Stimulated activated naive CD8-positive, alpha-beta T cell treated with anti-CD3 and anti-CD28 coated beads, Interleukin-15, Interleukin-2, amounts not matched to agents 100 U/mL and 50 U/mL, for 24 hours (primary cell): Measurements from ENCODE around the gene PSD2.

Experiments
- ATAC-seq: fragments of 150-1000 bp; cut with Tn5 transposase; one replicate; pipeline ENCODE4 v1.10.0; 2021
- DNase-seq: peaks from one replicate; pipeline ENCODE4 v3.0.0; 2021

Gene PSD2

GRCh38 chr5:139881143-139881733, 85.6 kb downstream of the PSD2 start:
- no peak for ATAC-seq
- DNase-seq: no peak

GRCh38 chr5:139882316-139882715, 86.7 kb downstream of the PSD2 start:
- ATAC-seq (no peak), DNase-seq (no peak)

- DNase-seq (no peak), ATAC-seq (no peak)
Measured at GRCh38 chr5:139882961-139883539, 87.4 kb downstream of the PSD2 start.

GRCh38 chr5:139884144-139884543, 88.5 kb downstream of the PSD2 start:
- ATAC-seq: no peak
- DNase-seq: no peak

- DNase-seq (no peak), ATAC-seq (no peak)
Measured at GRCh38 chr5:139884734-139885133, 89.1 kb downstream of the PSD2 start.

- DNase-seq: no peak
- no peak for ATAC-seq
Measured at GRCh38 chr5:139885172-139885856, 89.7 kb downstream of the PSD2 start.

GRCh38 chr5:139885857-139886208, 90.2 kb downstream of the PSD2 start:
- DNase-seq (no peak), ATAC-seq (no peak)

GRCh38 chr5:139886213-139886612, 90.6 kb downstream of the PSD2 start:
- ATAC-seq (no peak), DNase-seq (no peak)

GRCh38 chr5:139888370-139888769, 92.8 kb downstream of the PSD2 start:
- DNase-seq (no peak), ATAC-seq (no peak)

GRCh38 chr5:139889410-139889809, 93.8 kb downstream of the PSD2 start:
- DNase-seq (no peak), ATAC-seq (no peak)

GRCh38 chr5:139893873-139894272, 98.3 kb downstream of the PSD2 start:
- ATAC-seq (no peak), DNase-seq (no peak)
